SK-N-SH (cell line): ENCODE measurements around the gene PARVB. TPM values are rescaled to one million over a fixed set of nuclear protein-coding genes. Genes with fewer than 3 reads are reported as not detected.

Source experiments
- CTCF ChIA-PET: fragments of 300-600, 350-600 bp; formaldehyde crosslinking; extraction: SDS; loops from one replicate; lab custom pipeline; 2021; lab: Yijun Ruan, JAX
- POLR2A ChIA-PET: fragments of 350-600 bp; sonication (Branson Sonifier 250); formaldehyde crosslinking; extraction: SDS; loops from one replicate; lab custom pipeline; 2020; ENCODE audit warnings: antibody characterized with exemption, inconsistent platforms; lab: Yijun Ruan, JAX
- DNase-seq: peaks from one replicate; pipeline ENCODE4 v3.0.0; 2012
- H2AFZ ChIP-seq: fragments of 200-600 bp; sonication (generic); 2 replicates; pipeline ENCODE4 v1.8.1; 2016; ENCODE audit warnings: antibody characterized with exemption, mild to moderate bottlenecking, low read depth
- H3F3A ChIP-seq: fragments of 200-600 bp; sonication (generic); replicated peaks from 2 replicates; pipeline ENCODE3; 2016; ENCODE audit warnings: antibody characterized with exemption, mild to moderate bottlenecking; ENCODE audit not compliant: insufficient read depth
- H3K27ac ChIP-seq, 2 experiments: fragments of 200-500 bp in 1 of 2; fragments of 200-600 bp in 1 of 2; sonication (Bioruptor generic) in 1 of 2; sonication (generic), shearing (Covaris generic) in 1 of 2; 2 replicates each; pipeline versions ENCODE4 v1.5.1 to v1.6.1; 2014 to 2016; ENCODE audit warnings: low read depth in 2 of 2, inconsistent platforms in 1 of 2, low read length in 1 of 2, mild to moderate bottlenecking in 1 of 2, mixed read lengths in 1 of 2
- H3K27me3 ChIP-seq: fragments of 200-600 bp; sonication (generic), shearing (Covaris generic); 2 replicates; pipeline ENCODE4 v1.6.1; 2016; ENCODE audit warnings: mixed run types; ENCODE audit not compliant: insufficient read depth
- H3K36me3 ChIP-seq, 2 experiments: fragments of 200-500 bp in 1 of 2; fragments of 200-600 bp in 1 of 2; sonication (Bioruptor generic) in 1 of 2; sonication (generic) in 1 of 2; replicated peaks in 1 of 2; 2 replicates each; pipeline versions ENCODE3 to v1.5.1; 2014 to 2016; ENCODE audit warnings: low read length in 1 of 2, mild to moderate bottlenecking in 1 of 2; ENCODE audit not compliant: insufficient read depth in 2 of 2, control insufficient read depth in 1 of 2
- H3K4me1 ChIP-seq, 2 experiments: fragments of 200-500 bp in 1 of 2; fragments of 200-600 bp in 1 of 2; sonication (Bioruptor generic) in 1 of 2; sonication (generic), shearing (Covaris generic) in 1 of 2; 2 replicates each; pipeline versions ENCODE4 v1.5.1 to v1.6.1; 2014 to 2016; ENCODE audit warnings: low read depth in 1 of 2, low read length in 1 of 2, mixed run types in 1 of 2; ENCODE audit not compliant: insufficient read depth in 2 of 2, control insufficient read depth in 1 of 2
- H3K4me2 ChIP-seq: fragments of 200-600 bp; sonication (generic), shearing (Covaris generic); 2 replicates; pipeline ENCODE4 v1.6.1; 2017; ENCODE audit warnings: mixed run types
- H3K4me3 ChIP-seq, 2 experiments: fragments of 200-500 bp in 1 of 2; fragments of 200-600 bp in 1 of 2; sonication (Bioruptor generic) in 1 of 2; sonication (generic), shearing (Covaris generic) in 1 of 2; 2 replicates each; pipeline versions ENCODE4 v1.5.1 to v1.8.1; 2014 to 2016; ENCODE audit warnings: low read depth in 2 of 2, inconsistent platforms in 1 of 2, low read length in 1 of 2, mild to moderate bottlenecking in 1 of 2, mixed read lengths in 1 of 2, moderate library complexity in 1 of 2
- H3K79me2 ChIP-seq: fragments of 200-600 bp; sonication (generic); 2 replicates; pipeline ENCODE4 v1.8.1; 2017; ENCODE audit warnings: mild to moderate bottlenecking; ENCODE audit not compliant: insufficient read depth
- H3K9ac ChIP-seq: fragments of 200-600 bp; sonication (generic); 2 replicates; pipeline ENCODE4 v1.6.1; 2017; ENCODE audit warnings: mixed run types
- H3K9me2 ChIP-seq: fragments of 200-600 bp; sonication (generic); 2 replicates; pipeline ENCODE4 v1.6.1; 2017; ENCODE audit warnings: mixed run types
- H3K9me3 ChIP-seq: fragments of 200-600 bp; sonication (generic); 2 replicates; pipeline ENCODE4 v1.6.1; 2017; ENCODE audit warnings: mixed run types, mild to moderate bottlenecking, moderate library complexity
- H4K20me1 ChIP-seq: fragments of 200-600 bp; sonication (generic); 2 replicates; pipeline ENCODE4 v1.6.1; 2017; ENCODE audit warnings: mild to moderate bottlenecking, mixed run types; ENCODE audit not compliant: insufficient read depth
- CHD2 ChIP-seq: fragments of 150-350 bp; IDR thresholded peaks from 2 replicates; pipeline ENCODE4 v1.6.1; 2018; ENCODE audit warnings: low read length; ENCODE audit not compliant: partially characterized antibody
- ELF1 ChIP-seq: IDR thresholded peaks from 2 replicates; pipeline ENCODE4 v1.4.0; 2012
- FOSL2 ChIP-seq: IDR thresholded peaks from 2 replicates; pipeline ENCODE4 v1.4.0; 2012; ENCODE audit warnings: low read depth, mild to moderate bottlenecking, moderate library complexity, borderline replicate concordance
- FOXM1 ChIP-seq: IDR thresholded peaks from 2 replicates; pipeline ENCODE4 v1.4.0; 2012; ENCODE audit warnings: low read depth, mild to moderate bottlenecking
- GABPA ChIP-seq: IDR thresholded peaks from 2 replicates; pipeline ENCODE4 v1.4.0; 2012; ENCODE audit warnings: low read depth, mild to moderate bottlenecking
- GATA2 ChIP-seq: sonication (generic); formaldehyde crosslinking; IDR thresholded peaks from 2 replicates; pipeline ENCODE4 v1.5.0; 2020; ENCODE audit warnings: mild to moderate bottlenecking, missing genetic modification reagents
- JUND ChIP-seq: IDR thresholded peaks from 2 replicates; pipeline ENCODE4 v1.4.0; 2012
- MEF2A ChIP-seq: IDR thresholded peaks from 2 replicates; pipeline ENCODE4 v1.4.0; 2012; ENCODE audit warnings: low read depth, borderline replicate concordance
- NFIC ChIP-seq: IDR thresholded peaks from 2 replicates; pipeline ENCODE4 v1.4.0; 2012; ENCODE audit warnings: borderline replicate concordance
- NRF1 ChIP-seq: IDR thresholded peaks from 2 replicates; pipeline ENCODE4 v1.6.1; 2012; ENCODE audit warnings: low read depth, mild to moderate bottlenecking, low read length
- POLR2AphosphoS5 ChIP-seq: IDR thresholded peaks from 2 replicates; pipeline ENCODE4 v1.6.1; 2012; ENCODE audit warnings: low read depth, low read length
- RCOR1 ChIP-seq: fragments of 150-350 bp; IDR thresholded peaks from 2 replicates; pipeline ENCODE4 v1.6.1; 2017; ENCODE audit warnings: antibody characterized with exemption, low read length
- REST ChIP-seq: IDR thresholded peaks from 2 replicates; pipeline ENCODE4 v1.6.1; 2012; ENCODE audit warnings: mild to moderate bottlenecking, low read depth, low read length, moderate library complexity
- RXRA ChIP-seq: IDR thresholded peaks from 2 replicates; pipeline ENCODE4 v1.4.0; 2012; ENCODE audit warnings: low read depth, mild to moderate bottlenecking, borderline replicate concordance
- SIN3A ChIP-seq: IDR thresholded peaks from 2 replicates; pipeline ENCODE4 v1.6.1; 2012; ENCODE audit warnings: low read depth, mild to moderate bottlenecking, low read length, moderate library complexity, borderline replicate concordance
- YY1 ChIP-seq: IDR thresholded peaks from 2 replicates; pipeline ENCODE4 v1.4.0; 2012; ENCODE audit warnings: low read depth, mild to moderate bottlenecking
- WGBS: methylation state at CpG from one replicate; pipeline ENCODE4 v1.1.6; 2017; ENCODE audit warnings: low lambda C conversion rate; 5-methylcytosine and 5-hydroxymethylcytosine counted together
- polyA plus RNA-seq, 3 experiments: library from polyadenylated mRNA; depleted of rRNA; stranded (reverse); fragments of >200 nt; gene quantifications; 2 replicates each; pipeline ENCODE4 v1.2.3, GENCODE V29; 2012
- TF ChIP-seq, protein P1 (sequence below): IDR thresholded peaks from 2 replicates; pipeline ENCODE4 v1.4.0; 2012; ENCODE audit warnings: low read depth, borderline replicate concordance
- TF ChIP-seq, protein P2 (sequence below): IDR thresholded peaks from 2 replicates; pipeline ENCODE4; 2012
- TF ChIP-seq, protein P3 (sequence below): IDR thresholded peaks from 2 replicates; pipeline ENCODE4 v1.4.0; 2012; ENCODE audit warnings: low read depth, borderline replicate concordance
- TF ChIP-seq, protein P4 (sequence below): IDR thresholded peaks from 2 replicates; pipeline ENCODE4 v1.4.0; 2012; ENCODE audit warnings: low read depth

Gene PARVB
- polyA plus RNA-seq, 1 of the 3 experiments (the other 2 are of a cell fraction), result 87.8 TPM

DNA sequence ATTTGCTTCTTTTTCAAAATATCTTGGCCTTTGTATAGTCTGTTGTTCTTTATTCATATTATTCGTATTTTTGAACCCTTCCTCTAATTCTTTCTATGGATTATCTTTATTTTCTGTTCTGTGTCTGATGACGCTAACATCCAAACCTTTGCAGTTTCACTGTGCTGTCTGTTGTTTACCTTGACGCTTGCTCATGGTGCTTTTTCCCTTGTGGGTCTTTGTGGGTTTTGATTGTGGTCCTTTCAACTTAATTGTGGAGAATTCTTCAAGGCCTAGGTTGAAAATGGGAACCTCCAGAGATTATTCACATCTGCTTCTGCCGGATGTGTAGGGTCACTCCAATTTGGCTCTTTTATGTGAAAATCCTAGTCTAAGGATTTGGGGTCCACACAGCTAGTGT lies 191.2 kb downstream of the PARVB start:
- no peak for DNase-seq
- Histone ChIP-seq H3K9me2 (no peaks in the 10 kb centered on the region), H3K36me3 (no peaks in the 10 kb centered on the region), H3K9me3 (no peaks in the 10 kb centered on the region), H3K27me3 (no peaks in the 10 kb centered on the region; the same call in 1 of the 2 replicates), H3K79me2 (no peaks in the 10 kb centered on the region), H3K27ac (no peak overlapping the region), H3F3A (no peaks in the 10 kb centered on the region), H3K4me1 (no peaks in the 10 kb centered on the region; a peak in 1 of 4 replicates), H4K20me1 (no peaks in the 10 kb centered on the region), H3K4me3 (no peak overlapping the region), H2AFZ (no peak overlapping the region), H3K4me2 (no peak overlapping the region), H3K9ac (no peak overlapping the region)
- CTCF ChIA-PET, result no interaction called here
- POLR2A ChIA-PET, result no interaction called here
- TF ChIP-seq GATA2 (CRISPR knock-in tag), result no peak
- TF ChIP-seq, protein P1, sequence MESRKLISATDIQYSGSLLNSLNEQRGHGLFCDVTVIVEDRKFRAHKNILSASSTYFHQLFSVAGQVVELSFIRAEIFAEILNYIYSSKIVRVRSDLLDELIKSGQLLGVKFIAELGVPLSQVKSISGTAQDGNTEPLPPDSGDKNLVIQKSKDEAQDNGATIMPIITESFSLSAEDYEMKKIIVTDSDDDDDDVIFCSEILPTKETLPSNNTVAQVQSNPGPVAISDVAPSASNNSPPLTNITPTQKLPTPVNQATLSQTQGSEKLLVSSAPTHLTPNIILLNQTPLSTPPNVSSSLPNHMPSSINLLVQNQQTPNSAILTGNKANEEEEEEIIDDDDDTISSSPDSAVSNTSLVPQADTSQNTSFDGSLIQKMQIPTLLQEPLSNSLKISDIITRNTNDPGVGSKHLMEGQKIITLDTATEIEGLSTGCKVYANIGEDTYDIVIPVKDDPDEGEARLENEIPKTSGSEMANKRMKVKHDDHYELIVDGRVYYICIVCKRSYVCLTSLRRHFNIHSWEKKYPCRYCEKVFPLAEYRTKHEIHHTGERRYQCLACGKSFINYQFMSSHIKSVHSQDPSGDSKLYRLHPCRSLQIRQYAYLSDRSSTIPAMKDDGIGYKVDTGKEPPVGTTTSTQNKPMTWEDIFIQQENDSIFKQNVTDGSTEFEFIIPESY, result no peak
- no peak for TF ChIP-seq JUND
- TF ChIP-seq, protein P2, sequence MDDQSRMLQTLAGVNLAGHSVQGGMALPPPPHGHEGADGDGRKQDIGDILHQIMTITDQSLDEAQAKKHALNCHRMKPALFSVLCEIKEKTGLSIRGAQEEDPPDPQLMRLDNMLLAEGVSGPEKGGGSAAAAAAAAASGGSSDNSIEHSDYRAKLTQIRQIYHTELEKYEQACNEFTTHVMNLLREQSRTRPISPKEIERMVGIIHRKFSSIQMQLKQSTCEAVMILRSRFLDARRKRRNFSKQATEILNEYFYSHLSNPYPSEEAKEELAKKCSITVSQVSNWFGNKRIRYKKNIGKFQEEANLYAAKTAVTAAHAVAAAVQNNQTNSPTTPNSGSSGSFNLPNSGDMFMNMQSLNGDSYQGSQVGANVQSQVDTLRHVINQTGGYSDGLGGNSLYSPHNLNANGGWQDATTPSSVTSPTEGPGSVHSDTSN, result no peak
- TF ChIP-seq NRF1, result no peak
- no peak for TF ChIP-seq NFIC
- TF ChIP-seq SIN3A, result no peak
- no peak for TF ChIP-seq FOSL2
- TF ChIP-seq, protein P3, sequence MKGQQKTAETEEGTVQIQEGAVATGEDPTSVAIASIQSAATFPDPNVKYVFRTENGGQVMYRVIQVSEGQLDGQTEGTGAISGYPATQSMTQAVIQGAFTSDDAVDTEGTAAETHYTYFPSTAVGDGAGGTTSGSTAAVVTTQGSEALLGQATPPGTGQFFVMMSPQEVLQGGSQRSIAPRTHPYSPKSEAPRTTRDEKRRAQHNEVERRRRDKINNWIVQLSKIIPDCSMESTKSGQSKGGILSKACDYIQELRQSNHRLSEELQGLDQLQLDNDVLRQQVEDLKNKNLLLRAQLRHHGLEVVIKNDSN, result no peak
- no peak for TF ChIP-seq YY1
- TF ChIP-seq RXRA, result no peak
- TF ChIP-seq, protein P4, sequence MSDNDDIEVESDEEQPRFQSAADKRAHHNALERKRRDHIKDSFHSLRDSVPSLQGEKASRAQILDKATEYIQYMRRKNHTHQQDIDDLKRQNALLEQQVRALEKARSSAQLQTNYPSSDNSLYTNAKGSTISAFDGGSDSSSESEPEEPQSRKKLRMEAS, result no peak
- no peak for TF ChIP-seq REST
- TF ChIP-seq GABPA, result no peak
- TF ChIP-seq CHD2, result no peak
- TF ChIP-seq FOXM1, result no peak
- no peak for TF ChIP-seq RCOR1
- TF ChIP-seq MEF2A, result no peak
- TF ChIP-seq POLR2AphosphoS5, result no peak
- no peak for TF ChIP-seq ELF1
- WGBS, result 29% methylated on average over 4 of the region's 4 CpGs
